ENCODE data around the gene QPCT. TPM values are rescaled to one million over a fixed set of nuclear protein-coding genes. Genes with fewer than 3 reads are reported as not detected.

The QPCT gene
- total RNA-seq, 4 donors from 2014 or later: 1.2 to 5.1 (median 4.0) TPM

DNA sequence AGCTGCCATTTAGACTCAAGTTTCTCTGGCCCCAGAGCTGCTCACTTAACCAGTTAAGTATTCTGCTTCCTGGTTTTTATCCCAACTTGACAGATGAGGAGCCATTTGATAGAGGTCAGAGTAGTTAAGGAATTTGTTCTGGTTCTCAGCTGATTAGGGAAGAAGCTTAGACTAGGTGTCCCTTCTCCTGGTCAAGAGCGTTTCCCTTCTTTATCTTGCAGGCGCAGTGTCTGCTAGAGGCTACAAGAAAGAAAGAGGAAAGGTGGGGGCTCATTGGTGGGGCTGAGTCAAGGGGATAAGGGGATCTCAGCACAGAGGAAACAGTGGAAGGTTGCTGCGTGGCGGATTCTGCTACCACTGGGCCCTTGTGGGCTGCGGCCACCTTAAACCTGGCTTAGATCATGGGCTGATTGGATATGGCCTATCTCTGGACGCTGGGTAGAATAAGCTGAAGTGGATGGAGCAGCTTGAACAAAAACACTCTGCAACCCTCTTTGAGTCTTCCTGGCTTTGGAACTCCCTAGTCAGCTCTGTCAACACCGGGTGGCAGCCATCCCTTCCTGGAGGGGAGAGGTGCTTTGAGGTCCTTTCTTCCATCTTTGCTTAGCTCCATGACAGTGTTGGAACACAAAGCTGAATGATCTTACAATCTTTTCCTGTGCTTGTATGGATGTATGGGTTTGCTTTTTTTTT, 70.8 kb downstream of the QPCT start:
- peak overlapping the region in 2 of 4 donors; percentile 59 to 70 for H3K27ac ChIP-seq (replicated peaks in 1 of 4)
- WGBS: 98% methylated on average over 7 of the region's 7 CpGs
- no peaks in the 10 kb centered on the region for H3K9me3 ChIP-seq
- peaks cover 13 to 29% (median 26%) of the 10 kb centered on the region in 4 donors for H3K4me1 ChIP-seq
- intact Hi-C loops (cut with DNase I): loop anchor here (5.0 kb wide), 1 partner anchor 257 kb away; the partner anchor contains the start of gene CDC42EP3
- DNase-seq (ENCODE audit: extremely low spot score): no peak
- TF ChIP-seq POLR2AphosphoS5 (IDR thresholded peaks at IDR 0.05) (no peak), EP300 (IDR thresholded peaks at IDR 0.05) (no peak), POLR2A (IDR thresholded peaks at IDR 0.05; ENCODE audit: low read depth) (no peak)
- TF ChIP-seq, protein P1, sequence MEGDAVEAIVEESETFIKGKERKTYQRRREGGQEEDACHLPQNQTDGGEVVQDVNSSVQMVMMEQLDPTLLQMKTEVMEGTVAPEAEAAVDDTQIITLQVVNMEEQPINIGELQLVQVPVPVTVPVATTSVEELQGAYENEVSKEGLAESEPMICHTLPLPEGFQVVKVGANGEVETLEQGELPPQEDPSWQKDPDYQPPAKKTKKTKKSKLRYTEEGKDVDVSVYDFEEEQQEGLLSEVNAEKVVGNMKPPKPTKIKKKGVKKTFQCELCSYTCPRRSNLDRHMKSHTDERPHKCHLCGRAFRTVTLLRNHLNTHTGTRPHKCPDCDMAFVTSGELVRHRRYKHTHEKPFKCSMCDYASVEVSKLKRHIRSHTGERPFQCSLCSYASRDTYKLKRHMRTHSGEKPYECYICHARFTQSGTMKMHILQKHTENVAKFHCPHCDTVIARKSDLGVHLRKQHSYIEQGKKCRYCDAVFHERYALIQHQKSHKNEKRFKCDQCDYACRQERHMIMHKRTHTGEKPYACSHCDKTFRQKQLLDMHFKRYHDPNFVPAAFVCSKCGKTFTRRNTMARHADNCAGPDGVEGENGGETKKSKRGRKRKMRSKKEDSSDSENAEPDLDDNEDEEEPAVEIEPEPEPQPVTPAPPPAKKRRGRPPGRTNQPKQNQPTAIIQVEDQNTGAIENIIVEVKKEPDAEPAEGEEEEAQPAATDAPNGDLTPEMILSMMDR (IDR thresholded peaks at IDR 0.05): no peak
- H3K4me3 ChIP-seq: no peak overlapping the region
- H3K36me3 ChIP-seq: no peaks in the 10 kb centered on the region
- no peaks in the 10 kb centered on the region for H3K27me3 ChIP-seq

DNA sequence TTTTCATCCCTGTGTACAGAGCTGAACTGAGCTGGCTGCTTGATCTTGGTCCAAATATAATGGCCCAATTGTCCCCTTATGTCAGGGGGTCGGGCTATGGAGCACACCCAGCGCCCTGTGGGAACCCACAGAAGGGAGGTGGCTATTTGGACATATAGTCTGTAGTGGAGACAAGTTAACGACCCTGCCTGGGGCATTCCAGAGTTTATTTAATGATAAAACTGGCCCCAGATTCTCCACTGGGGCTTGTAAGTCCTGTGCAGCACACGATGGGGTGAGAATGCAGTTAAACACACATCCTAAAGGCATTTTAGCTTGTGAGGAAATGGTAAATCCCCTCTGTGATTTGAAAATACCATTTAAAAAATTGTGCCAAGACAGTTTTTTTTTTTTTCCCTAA, 72.9 kb downstream of the QPCT start:
- no peaks in the 10 kb centered on the region for H3K9me3 ChIP-seq
- intact Hi-C loops (cut with DNase I): loop anchor here (5.0 kb wide), 1 partner anchor 255 kb away; the partner anchor contains the start of gene CDC42EP3
- no peak for DNase-seq (ENCODE audit: extremely low spot score)
- 67% methylated on average over 4 of the region's 4 CpGs for WGBS
- H3K27ac ChIP-seq (replicated peaks in 1 of 4): no peak overlapping the region
- TF ChIP-seq EP300 (IDR thresholded peaks at IDR 0.05) (no peak), POLR2AphosphoS5 (IDR thresholded peaks at IDR 0.05) (no peak), POLR2A (IDR thresholded peaks at IDR 0.05; ENCODE audit: low read depth) (no peak)
- TF ChIP-seq, protein P1 (IDR thresholded peaks at IDR 0.05): no peak
- H3K4me3 ChIP-seq: no peak overlapping the region
- H3K27me3 ChIP-seq: no peaks in the 10 kb centered on the region
- H3K36me3 ChIP-seq: no peaks in the 10 kb centered on the region
- H3K4me1 ChIP-seq: peaks cover 13 to 29% (median 26%) of the 10 kb centered on the region in 4 donors

DNA sequence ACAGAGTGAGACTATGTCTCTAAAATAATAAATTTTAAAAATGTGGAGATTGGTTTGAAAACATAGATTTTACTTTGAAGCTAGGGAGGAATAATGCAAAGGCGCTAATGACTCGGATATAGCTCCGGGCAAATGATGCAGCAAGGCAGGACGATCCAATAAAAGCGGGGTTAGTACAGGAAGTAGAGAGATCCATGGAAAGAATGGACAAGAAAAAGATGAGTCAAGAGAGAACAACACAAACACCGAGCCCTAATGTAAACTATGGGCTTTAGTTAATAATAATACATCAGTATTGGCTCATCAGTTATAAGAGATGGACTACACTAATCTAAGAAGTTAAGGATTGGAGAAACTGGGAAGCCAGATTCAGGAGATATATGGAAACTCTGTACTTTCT, 74.5 kb downstream of the QPCT start:
- 91% methylated on average over 6 of the region's 6 CpGs for WGBS
- Histone ChIP-seq H3K36me3 (no peaks in the 10 kb centered on the region), H3K9me3 (no peaks in the 10 kb centered on the region), H3K27ac (replicated peaks in 1 of 4) (no peak overlapping the region), H3K4me1 (peaks cover 13 to 19% (median 16%) of the 10 kb centered on the region in 4 donors), H3K4me3 (no peak overlapping the region), H3K27me3 (no peaks in the 10 kb centered on the region)
- no peak for TF ChIP-seq POLR2A (IDR thresholded peaks at IDR 0.05; ENCODE audit: low read depth)
- no peak for TF ChIP-seq POLR2AphosphoS5 (IDR thresholded peaks at IDR 0.05)
- TF ChIP-seq, protein P1 (IDR thresholded peaks at IDR 0.05): no peak
- no peak for TF ChIP-seq EP300 (IDR thresholded peaks at IDR 0.05)
- intact Hi-C loops (cut with DNase I): loop anchor here (5.0 kb wide), 1 partner anchor 253 kb away; the partner anchor contains the start of gene CDC42EP3
- DNase-seq (ENCODE audit: extremely low spot score): no peak

DNA sequence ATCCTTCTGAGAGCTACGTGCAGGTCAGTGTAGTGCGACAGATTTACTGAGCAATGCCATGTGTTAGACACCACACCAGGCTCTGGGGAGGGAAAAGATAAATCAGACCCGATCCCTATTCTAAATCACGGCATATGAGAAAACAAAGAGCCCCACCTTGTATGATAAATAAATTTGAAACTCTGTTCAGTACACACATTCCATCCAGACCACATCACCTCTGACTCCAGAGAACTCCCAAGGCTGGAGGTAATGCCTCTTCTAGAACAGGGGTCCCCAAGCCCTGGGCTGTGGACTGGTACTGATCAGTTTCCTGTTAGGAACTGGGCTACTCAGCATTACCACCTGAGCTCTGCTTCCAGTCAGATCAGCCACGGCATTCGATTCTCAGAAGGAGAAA, 77.3 kb downstream of the QPCT start:
- Histone ChIP-seq H3K27ac (replicated peaks in 1 of 4) (no peak overlapping the region), H3K4me3 (no peak overlapping the region), H3K27me3 (no peaks in the 10 kb centered on the region), H3K4me1 (peaks cover 0 to 4% (median 2%) of the 10 kb centered on the region in 4 donors), H3K36me3 (no peaks in the 10 kb centered on the region), H3K9me3 (no peaks in the 10 kb centered on the region)
- TF ChIP-seq EP300 (IDR thresholded peaks at IDR 0.05) (no peak), POLR2AphosphoS5 (IDR thresholded peaks at IDR 0.05) (no peak), POLR2A (IDR thresholded peaks at IDR 0.05; ENCODE audit: low read depth) (no peak)
- TF ChIP-seq, protein P1 (IDR thresholded peaks at IDR 0.05): no peak
- intact Hi-C loops (cut with DNase I): no loop called here
- DNase-seq (ENCODE audit: extremely low spot score): no peak
- 83% methylated on average over 4 of the region's 6 CpGs for WGBS
